Right lobe of liver (tissue), 4 donors: ENCODE results near the gene GPR25.

ENCODE experiments used
- CTCF ChIP-seq, 4 donors: fragments of 200-600 bp in 3 of 4; fragments of 450-650 bp in 1 of 4; IDR thresholded peaks; one replicate each; pipeline versions ENCODE4 v1.5.1 to v1.8.0; 2016 to 2022; ENCODE audit warnings: antibody characterized with exemption in 4 of 4, mild to moderate bottlenecking in 2 of 4
- POLR2A ChIP-seq: fragments of 450-650 bp; IDR thresholded peaks from one replicate; pipeline ENCODE4 v1.6.1; 2017; ENCODE audit warnings: antibody characterized with exemption, mild to moderate bottlenecking
- donor health status: DM: no; HTN: no; CAD: no.
- donor health status: DM: no; HTN: no; CAD: no.
- donor health status: DM: no; HTN: yes; CAD: no.

GRCh38 chr1:200895801-200896530, 23.2 kb downstream of the GPR25 start:
- TF ChIP-seq POLR2A (no peak), CTCF (IDR thresholded peaks at IDR 0.05) (no peak)
